Pancreas (tissue), 10 donors: Measurements from ENCODE around the gene TSPYL4. TPM values are rescaled to one million over a fixed set of nuclear protein-coding genes. Genes with fewer than 3 reads are reported as not detected.

Experiments
- ATAC-seq, 4 donors: fragments of 200-7000 bp; cut with Tn5 transposase; one replicate each; pipeline versions ENCODE4 v1.8.0 to v1.9.1; 2020; ENCODE audit warnings: mild to moderate bottlenecking in 4 of 4, moderate library complexity in 4 of 4
- DNase-seq, 6 donors: peaks; one replicate each; pipeline ENCODE4 v3.0.0-alpha.2; 2020
- FAIRE-seq: peaks from 2 replicates; lab custom pipeline; 2012; peaks lifted over from hg19 to GRCh38; lab: Jason Lieb, UNC
- H3K27ac ChIP-seq, 4 donors: fragments of 200-600 bp; sonication (generic); 1 replicate in 3 of 4; 2 replicates in 1 of 4; pipeline versions ENCODE4 v1.5.0 to v1.8.0; 2020
- H3K27me3 ChIP-seq, 4 donors: fragments of 200-600 bp; one replicate each; pipeline ENCODE4 v1.8.0; 2021
- H3K36me3 ChIP-seq, 3 donors: fragments of 200-600 bp; sonication (generic) in 1 of 3; one replicate each; pipeline versions ENCODE4 v1.5.0 to v1.8.0; 2020 to 2021
- H3K4me1 ChIP-seq, 3 donors: fragments of 200-600 bp; one replicate each; pipeline ENCODE4 v1.8.0; 2021
- H3K4me3 ChIP-seq, 4 donors: fragments of 200-600 bp; sonication (generic) in 2 of 4; one replicate each; pipeline versions ENCODE4 v1.5.0 to v1.8.0; 2020 to 2021
- H3K9me3 ChIP-seq, 4 donors: fragments of 200-600 bp; one replicate each; pipeline ENCODE4 v1.8.0; 2021
- WGBS, 2 donors: extraction: QIAGEN DNeasy Blood & Tissue Kit; methylation state at CpG; one replicate each; pipeline ENCODE4 v1.1.7; 2013; 5-methylcytosine and 5-hydroxymethylcytosine counted together
- intact Hi-C, 3 donors: fragments of 100-400 bp; cut with DNase I; formaldehyde crosslinking; loops; one replicate each; pipeline versions ENCODE4 v1.11.1 to v1.14.2; 2022
- polyA plus RNA-seq, 2 donors: library from polyadenylated mRNA; stranded (reverse); fragments of 200-250 nt; gene quantifications; one replicate each; pipeline ENCODE4 v1.2.3, GENCODE V29; 2013
- total RNA-seq, 6 donors: library from RNA; stranded (reverse); fragmentation: NEBNext Ultra II Directional in 4 of 6; extraction: Animal tissue kit (Norgen Biotek cat#: 25700) in 4 of 6; gene quantifications; one replicate each; pipeline versions ENCODE4 v1.2.1 to v1.2.4, GENCODE V29; 2021 to 2023
- TF ChIP-seq, protein P1 (sequence below), 4 donors: fragments of 200-600 bp; sonication (generic) in 3 of 4; IDR thresholded peaks; one replicate each; pipeline versions ENCODE4 v1.5.0 to v1.8.0; 2021; ENCODE audit warnings: antibody characterized with exemption in 4 of 4
- donor health status: healthy with polysubstance abuse.
- donor health status: DM: no; HTN: no; CAD: no; lungs with moderate emphysema.
- donor health status: DM: no; HTN: no; CAD: no.
- donor health status: control.
- donor health status: control.
- donor health status: Bipolar disorder and iron deficiency.
- donor health status: DM: yes; HTN: yes; CAD: no.
- donor health status: DM: no; HTN: no; CAD: no.
- donor health status: DM: no; HTN: no; CAD: no.
- donor health status: DM: yes; HTN: yes; CAD: no.

TSPYL4 gene
- total RNA-seq (10 to 100 TPM in 1 of 6 donors, 1 to 10 TPM in 5; 5.7 to 10.5 (median 7.1) TPM), polyA plus RNA-seq (10 to 100 TPM in 1 of 2 donors, 1 to 10 TPM in 1; 4.9 to 19.4 TPM)

DNA sequence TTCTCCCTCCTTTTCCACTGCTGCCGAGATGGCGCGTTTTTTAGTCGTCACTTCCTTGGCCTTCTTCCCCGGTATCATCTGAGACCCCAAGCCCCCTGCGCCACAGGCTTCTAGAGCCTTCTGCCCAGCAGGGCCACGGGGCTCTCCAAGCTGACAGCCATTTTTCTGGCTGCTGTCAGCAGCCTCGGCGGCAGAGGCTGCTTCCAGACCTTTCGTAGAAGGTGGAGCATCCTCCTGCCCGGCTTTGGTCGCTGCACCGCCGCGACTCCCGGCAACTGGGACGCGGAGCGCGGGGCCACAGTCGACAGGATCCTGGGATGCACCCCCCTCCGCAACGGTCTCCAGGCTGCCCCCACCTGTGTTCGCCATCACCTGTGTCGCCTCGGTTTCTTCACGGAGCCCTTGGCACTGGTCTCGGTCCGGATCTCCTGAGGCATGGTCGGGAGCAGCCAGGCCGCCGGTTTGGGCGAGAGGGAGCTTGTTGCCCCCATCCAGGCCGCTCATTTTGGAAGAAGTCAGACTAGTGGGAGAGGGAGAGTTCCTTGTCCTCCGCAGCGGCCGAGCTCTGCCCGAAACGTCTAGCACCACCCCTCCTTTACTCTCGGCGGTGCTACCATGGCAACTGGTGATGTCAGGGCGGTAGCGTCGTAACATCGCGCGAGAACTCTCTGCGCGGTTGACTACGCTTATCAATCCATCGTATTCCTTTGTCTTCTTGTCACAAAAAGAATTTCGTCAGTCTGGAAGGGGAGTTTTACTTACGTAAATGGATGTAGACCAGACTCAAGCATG is at the start of gene TSPYL4:
Gene TSPYL4, minus strand, starts transcription at position 571 of the 792 bp plus-strand sequence. Its CDS starts 67 bp downstream, at position 504.
- FAIRE-seq (peak; percentile 17), ATAC-seq (peak; percentile 97 to 99 (median 98)), DNase-seq (peak; percentile 89 to 94 (median 91))
- H3K36me3 ChIP-seq: no peaks in the 10 kb centered on the region
- intact Hi-C loops: no loop called here
- H3K27ac ChIP-seq: peak within 1 kb of the TSS; percentile 70 to 91 (median 78)
- no peaks in the 10 kb centered on the region for H3K27me3 ChIP-seq
- peak within 1 kb of the TSS; percentile 78 to 98 (median 93) for H3K4me3 ChIP-seq
- peaks cover 8 to 45% (median 29%) of the 10 kb centered on the region in 3 donors for H3K4me1 ChIP-seq
- TF ChIP-seq, protein P1, sequence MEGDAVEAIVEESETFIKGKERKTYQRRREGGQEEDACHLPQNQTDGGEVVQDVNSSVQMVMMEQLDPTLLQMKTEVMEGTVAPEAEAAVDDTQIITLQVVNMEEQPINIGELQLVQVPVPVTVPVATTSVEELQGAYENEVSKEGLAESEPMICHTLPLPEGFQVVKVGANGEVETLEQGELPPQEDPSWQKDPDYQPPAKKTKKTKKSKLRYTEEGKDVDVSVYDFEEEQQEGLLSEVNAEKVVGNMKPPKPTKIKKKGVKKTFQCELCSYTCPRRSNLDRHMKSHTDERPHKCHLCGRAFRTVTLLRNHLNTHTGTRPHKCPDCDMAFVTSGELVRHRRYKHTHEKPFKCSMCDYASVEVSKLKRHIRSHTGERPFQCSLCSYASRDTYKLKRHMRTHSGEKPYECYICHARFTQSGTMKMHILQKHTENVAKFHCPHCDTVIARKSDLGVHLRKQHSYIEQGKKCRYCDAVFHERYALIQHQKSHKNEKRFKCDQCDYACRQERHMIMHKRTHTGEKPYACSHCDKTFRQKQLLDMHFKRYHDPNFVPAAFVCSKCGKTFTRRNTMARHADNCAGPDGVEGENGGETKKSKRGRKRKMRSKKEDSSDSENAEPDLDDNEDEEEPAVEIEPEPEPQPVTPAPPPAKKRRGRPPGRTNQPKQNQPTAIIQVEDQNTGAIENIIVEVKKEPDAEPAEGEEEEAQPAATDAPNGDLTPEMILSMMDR (IDR thresholded peaks at IDR 0.05): no peak
- no peaks in the 10 kb centered on the region for H3K9me3 ChIP-seq
- WGBS, 2 donors: 0% methylated on average over 53 of the region's 53 CpGs

DNA sequence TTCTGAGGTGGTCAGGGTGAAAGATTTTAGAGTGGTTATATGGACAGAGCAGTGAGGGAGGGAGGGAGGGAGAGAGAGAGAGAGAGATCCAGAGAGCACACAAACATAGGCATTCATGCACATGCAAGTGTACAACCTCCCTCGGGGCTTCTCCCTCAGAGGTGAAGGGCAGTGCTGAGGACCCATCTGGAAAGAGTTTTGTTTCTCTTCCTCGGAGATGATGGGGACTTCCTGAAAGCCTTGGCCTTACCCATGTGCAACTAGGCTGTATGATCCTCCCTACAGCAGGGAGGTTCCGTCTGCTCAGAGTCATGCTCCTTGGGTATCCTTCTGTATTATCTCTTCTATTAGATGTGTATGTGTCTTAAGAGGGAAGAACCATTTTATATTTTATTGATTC is 47.2 kb upstream of the TSPYL4 start:
- FAIRE-seq: no peak

DNA sequence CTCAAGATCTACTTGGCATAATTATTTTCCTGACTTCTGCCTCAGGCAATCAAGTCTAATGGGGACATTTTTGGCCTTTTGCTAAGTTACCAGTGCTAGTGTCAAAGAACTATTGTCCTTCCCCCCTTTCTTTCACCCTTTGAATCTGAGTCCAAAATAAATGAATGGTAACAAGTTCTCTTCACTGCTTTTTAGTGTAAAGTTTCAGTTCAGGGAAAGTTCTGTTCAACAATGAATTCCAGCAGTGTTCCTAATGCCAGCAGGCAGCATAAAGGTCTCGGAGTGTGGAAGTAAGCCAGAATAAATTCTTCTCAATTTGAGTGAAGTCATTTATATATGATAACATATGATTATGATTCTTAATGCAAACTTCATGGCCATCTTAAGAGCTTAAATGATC is 46.7 kb upstream of the TSPYL4 start:
- Histone ChIP-seq H3K9me3 (no peaks in the 10 kb centered on the region), H3K27ac (no peak overlapping the region), H3K4me3 (no peak overlapping the region), H3K27me3 (no peaks in the 10 kb centered on the region), H3K4me1 (no peaks in the 10 kb centered on the region), H3K36me3 (no peaks in the 10 kb centered on the region)
- FAIRE-seq: no peak
- DNase-seq: no peak
- TF ChIP-seq, protein P1 (IDR thresholded peaks at IDR 0.05): no peak
- intact Hi-C loops: no loop called here
- whole genome bisulfite sequencing, 2 donors: 91 to 97% methylated on average over 1 of the region's 1 CpG
- ATAC-seq: no peak

More for the DNA sequence above, 47.2 kb upstream of the TSPYL4 start:
- Histone ChIP-seq H3K36me3 (no peaks in the 10 kb centered on the region), H3K27me3 (no peaks in the 10 kb centered on the region), H3K4me3 (no peak overlapping the region), H3K27ac (no peak overlapping the region), H3K9me3 (no peaks in the 10 kb centered on the region), H3K4me1 (no peaks in the 10 kb centered on the region)
- TF ChIP-seq, protein P1 (IDR thresholded peaks at IDR 0.05): no peak
- 89 to 93% methylated on average over 3 of the region's 3 CpGs for WGBS, 2 donors
- DNase-seq (no peak), ATAC-seq (no peak)
- intact Hi-C loops: no loop called here

DNA sequence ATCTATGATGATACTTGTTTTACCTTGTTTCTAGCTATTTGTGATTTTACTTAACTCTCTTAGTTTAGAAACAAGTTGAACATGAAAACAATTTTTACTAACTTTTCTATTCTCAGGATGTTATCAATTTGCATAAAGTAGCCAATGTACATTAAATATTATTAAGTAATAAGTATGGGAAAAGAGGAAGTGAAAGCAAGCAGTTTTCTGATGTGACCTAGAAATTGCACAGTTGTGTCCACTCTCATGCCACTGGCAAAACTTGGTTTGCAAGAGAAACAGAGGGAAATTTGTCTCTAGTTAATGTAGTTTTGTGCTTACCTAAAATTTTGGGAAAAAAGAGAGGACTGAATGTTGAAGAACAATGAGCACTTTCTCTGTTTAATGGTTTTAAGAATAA is 45.1 kb upstream of the TSPYL4 start:
- no peak for FAIRE-seq
- Histone ChIP-seq H3K4me1 (no peaks in the 10 kb centered on the region), H3K4me3 (no peak overlapping the region), H3K9me3 (no peaks in the 10 kb centered on the region), H3K27me3 (no peaks in the 10 kb centered on the region), H3K27ac (no peak overlapping the region), H3K36me3 (no peaks in the 10 kb centered on the region)
- DNase-seq: no peak
- TF ChIP-seq, protein P1 (IDR thresholded peaks at IDR 0.05): no peak
- ATAC-seq: no peak
- intact Hi-C loops: no loop called here

DNA sequence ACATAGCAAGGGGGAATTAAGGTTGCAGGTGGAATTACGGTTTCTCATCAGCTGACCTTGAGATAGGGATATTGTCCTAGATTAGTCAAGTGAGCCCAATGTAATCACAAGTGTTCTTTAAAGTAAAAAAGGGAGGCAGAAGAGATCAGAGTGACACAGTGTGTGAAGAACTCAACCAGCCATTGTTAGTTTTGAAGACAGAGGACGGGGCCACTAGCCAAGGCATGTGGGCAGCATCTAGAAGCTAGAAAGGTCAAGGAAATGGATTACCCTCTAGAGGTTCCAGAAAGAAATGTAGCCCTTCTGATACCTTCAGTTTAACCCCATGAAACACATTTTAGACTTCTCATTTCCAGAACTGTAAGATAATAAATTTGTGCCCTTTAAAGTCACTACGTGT is 44.4 kb upstream of the TSPYL4 start:
- Histone ChIP-seq H3K27ac (no peak overlapping the region), H3K4me3 (no peak overlapping the region), H3K27me3 (no peaks in the 10 kb centered on the region), H3K9me3 (no peaks in the 10 kb centered on the region), H3K36me3 (no peaks in the 10 kb centered on the region), H3K4me1 (no peaks in the 10 kb centered on the region)
- intact Hi-C loops: no loop called here
- DNase-seq: no peak
- FAIRE-seq: no peak
- TF ChIP-seq, protein P1 (IDR thresholded peaks at IDR 0.05): no peak
- 88 to 93% methylated on average over 3 of the region's 3 CpGs for WGBS, 2 donors
- no peak for ATAC-seq
